Esophagus squamous epithelium (tissue), 4 donors: ENCODE results near the gene UQCRC1.

Source experiments
- CTCF ChIP-seq, 6 experiments: fragments of 450-650 bp in 4 of 6; fragments of 200-600 bp in 2 of 6; sonication (generic) in 2 of 6; IDR thresholded peaks; one replicate each; pipeline ENCODE4 v1.5.1; 2016 to 2019; ENCODE audit warnings: antibody characterized with exemption in 6 of 6, mild to moderate bottlenecking in 4 of 6, moderate library complexity in 4 of 6
- POLR2A ChIP-seq, 4 donors: fragments of 450-650 bp; IDR thresholded peaks; one replicate each; pipeline ENCODE4 v1.6.1; 2017; ENCODE audit warnings: antibody characterized with exemption in 4 of 4, mild to moderate bottlenecking in 4 of 4, moderate library complexity in 3 of 4

GRCh38 chr3:48584836-48585235, 24.6 kb downstream of the UQCRC1 start:
- TF ChIP-seq CTCF (IDR thresholded peaks at IDR 0.05) (no peak), POLR2A (IDR thresholded peaks at IDR 0.05) (no peak)
